IPS-18c (cell line): ENCODE results near the gene NCOA3.

Source experiments
- H3K4me3 ChIP-seq: 2 replicates; pipeline ENCODE4 v1.7.0; 2013; ENCODE audit warnings: low read depth, mild to moderate bottlenecking, low read length, moderate library complexity; ENCODE audit not compliant: insufficient read depth
- H3K9me3 ChIP-seq: one replicate; pipeline ENCODE4 v1.6.1; 2013; ENCODE audit warnings: mild to moderate bottlenecking, low read length, moderate library complexity; ENCODE audit not compliant: control insufficient read depth, insufficient read depth

The NCOA3 gene

DNA sequence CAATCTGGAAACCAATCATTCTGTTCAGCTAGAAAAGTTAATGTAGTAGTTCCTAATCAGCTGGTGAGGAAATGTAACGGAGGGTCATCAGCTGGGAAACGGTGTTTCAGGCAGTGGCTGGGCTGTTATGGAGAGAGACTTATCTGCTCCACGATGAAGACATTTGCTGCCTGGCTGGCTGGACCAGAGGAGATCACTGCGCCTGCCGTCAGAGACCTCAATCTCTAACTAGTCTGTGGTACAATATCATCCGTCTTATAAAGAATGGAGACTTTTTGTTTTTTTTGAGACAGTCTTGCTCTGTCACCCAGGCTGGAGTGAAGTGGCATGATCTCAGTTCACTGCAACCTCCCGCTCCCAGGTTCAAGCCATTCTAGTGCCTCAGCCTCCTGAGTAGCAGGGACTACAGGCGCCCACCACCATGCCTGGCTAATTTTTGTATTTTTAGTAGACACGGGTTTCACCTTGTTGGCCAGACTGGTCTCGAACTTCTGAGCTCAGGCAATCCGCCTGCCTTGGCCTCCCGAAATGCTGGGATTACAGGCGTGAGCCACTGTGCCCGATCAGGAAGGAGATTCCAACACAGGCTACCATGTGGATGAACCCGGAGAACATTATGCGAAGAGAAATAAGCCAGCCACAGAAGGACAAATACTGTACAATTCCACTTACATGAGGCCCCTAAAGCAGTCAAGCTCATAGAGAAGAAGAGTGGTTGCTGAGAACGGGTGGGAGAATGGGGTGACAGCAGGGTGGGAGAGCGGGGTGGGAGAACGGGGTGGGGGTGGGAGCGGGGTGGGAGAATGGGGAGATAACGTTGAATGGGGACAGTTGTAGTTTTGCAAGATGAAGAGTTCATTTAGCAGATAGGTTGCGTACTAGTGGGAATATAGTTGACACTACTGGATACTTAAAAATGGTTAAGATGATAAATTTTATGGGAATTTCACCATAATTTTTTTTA lies 168.5 kb downstream of the NCOA3 start:
- no peaks in the 10 kb centered on the region for H3K9me3 ChIP-seq
- H3K4me3 ChIP-seq, result no peak overlapping the region

DNA sequence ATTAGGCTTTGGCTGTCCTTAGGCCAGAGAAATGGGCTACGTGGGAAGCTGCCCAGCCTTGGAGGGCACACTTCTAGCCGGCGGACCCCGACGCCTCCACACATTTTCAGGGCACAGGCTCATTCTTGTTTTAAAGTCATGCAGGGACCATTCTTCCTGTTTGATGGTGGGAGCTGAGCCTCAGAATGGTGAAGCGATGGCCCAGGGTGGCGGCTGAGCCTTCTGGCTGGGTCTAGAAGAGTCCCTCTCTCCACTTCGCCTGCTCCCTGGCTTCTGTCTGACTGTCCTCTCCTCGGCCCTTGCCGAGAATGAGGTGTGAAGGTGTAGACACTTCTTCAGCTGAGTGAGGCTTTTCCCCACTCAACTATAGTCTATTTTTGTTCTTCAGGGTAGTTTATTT lies 169.2 kb downstream of the NCOA3 start:
- no peak overlapping the region for H3K4me3 ChIP-seq
- no peaks in the 10 kb centered on the region for H3K9me3 ChIP-seq

DNA sequence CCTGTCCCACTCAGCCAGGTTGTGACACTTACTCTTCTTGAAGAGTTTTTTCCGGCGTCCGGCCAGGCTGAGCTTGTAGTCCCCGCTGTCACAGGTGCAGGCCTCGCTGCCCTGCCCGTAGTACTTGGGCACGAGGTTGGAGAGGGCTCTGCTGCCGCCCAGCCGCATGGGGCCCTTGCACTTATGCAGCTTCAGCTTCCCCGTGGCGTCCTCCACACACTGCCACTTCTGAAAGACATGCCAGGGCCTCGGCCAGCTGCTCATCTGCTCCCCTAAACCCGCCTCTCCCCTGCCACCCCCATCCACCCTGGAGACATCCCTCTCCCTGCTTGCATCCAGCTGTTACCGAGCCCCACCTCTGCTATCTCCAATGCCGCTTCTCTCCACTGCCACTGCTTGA lies 170.5 kb downstream of the NCOA3 start:
- no peaks in the 10 kb centered on the region for H3K9me3 ChIP-seq
- H3K4me3 ChIP-seq, result no peak overlapping the region

DNA sequence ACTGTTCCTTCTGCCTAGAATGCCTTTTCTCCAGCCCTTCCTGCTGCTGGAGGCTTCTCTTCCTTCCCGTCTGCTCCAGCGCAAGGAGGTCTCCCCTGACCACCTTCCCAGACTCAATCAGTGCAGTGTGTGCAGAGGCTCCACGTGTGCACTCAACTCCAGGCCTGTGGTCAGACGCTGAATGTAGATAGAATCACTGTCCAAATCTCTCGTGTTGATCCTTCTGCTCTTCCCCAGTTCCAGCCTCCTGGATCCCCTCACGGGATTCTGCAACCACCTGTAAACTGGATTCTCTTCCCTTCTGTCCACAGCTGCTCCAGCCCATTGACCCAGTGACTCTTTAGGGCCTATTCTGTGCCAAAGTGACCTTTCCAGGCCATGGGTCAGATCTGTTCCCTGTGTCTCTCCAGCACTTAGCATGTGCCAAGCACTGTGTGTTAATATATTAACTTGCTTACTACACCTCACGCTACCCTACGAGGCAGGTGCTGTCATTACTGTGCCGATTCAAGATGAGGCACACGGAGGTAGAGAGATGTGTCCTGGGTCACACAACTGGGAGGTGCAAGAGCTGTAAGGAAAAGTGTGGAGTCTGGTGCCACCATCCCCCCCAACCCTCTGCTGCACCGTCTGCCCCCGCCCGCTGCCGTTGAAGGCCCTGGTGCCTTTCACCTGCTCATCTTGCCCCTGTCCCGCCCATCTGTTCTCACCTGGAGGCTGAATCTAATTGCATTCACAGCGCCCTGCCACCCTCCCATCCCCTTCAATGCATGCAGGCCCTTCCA lies 171.4 kb downstream of the NCOA3 start:
- no peak overlapping the region for H3K4me3 ChIP-seq

DNA sequence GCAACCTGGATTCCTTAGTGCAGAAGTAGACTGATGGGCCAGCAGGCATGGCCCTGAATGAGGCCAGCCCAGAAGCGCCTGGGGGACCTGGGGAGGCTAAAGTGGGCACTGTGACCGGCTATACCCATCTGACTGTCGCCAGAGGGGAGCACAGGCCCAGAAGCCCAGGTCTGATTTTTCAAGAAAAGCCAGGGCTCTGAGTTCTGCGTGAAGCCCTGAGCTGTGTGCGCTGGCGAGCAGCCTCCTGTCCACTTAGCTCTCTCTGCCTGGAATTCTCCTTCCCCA lies 171.9 kb downstream of the NCOA3 start:
- Histone ChIP-seq H3K9me3 (no peaks in the 10 kb centered on the region), H3K4me3 (no peak overlapping the region)

More for the DNA sequence above, 171.4 kb downstream of the NCOA3 start:
- H3K9me3 ChIP-seq, result no peaks in the 10 kb centered on the region

DNA sequence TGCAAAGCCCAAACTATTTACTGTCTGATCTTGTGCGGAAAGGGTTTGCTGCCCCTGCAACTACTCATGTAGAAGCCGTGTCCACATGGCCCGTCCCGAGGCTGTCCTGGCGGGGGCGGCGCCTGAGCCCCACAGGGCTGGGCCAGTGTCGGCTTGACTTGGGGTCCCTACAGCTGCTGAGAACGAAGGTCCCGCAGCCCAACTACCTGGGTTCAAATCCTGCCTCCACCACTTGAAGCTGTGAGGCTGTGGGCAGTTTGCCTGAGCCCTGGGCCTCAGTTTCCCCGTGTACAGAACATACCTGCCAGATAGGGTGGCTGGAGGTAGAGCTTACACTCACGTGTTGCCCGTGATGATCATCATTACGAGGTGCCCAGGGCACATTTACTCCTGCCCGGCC lies 172.5 kb downstream of the NCOA3 start:
- no peak overlapping the region for H3K4me3 ChIP-seq
- no peaks in the 10 kb centered on the region for H3K9me3 ChIP-seq

DNA sequence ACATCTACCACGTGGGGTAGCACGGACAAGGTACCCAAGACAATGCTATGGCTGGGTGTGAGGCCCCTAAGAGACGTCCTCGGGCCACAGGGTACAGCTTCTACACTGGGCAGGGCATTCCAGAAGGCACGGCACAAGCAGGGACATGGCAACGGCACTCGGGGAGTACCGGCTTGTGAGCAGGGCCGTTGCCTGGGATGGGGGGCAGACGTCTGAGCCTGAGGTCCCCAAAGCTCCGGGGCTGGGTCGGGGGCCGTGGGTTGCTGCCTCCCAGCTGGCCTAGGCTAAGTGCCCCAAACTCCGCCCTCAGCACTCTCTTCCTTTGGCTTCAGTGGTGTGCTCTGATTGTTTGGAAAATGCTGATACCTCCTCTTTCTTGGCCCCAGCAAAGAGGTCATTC lies 173.0 kb downstream of the NCOA3 start:
- no peaks in the 10 kb centered on the region for H3K9me3 ChIP-seq
- H3K4me3 ChIP-seq, result no peak overlapping the region

DNA sequence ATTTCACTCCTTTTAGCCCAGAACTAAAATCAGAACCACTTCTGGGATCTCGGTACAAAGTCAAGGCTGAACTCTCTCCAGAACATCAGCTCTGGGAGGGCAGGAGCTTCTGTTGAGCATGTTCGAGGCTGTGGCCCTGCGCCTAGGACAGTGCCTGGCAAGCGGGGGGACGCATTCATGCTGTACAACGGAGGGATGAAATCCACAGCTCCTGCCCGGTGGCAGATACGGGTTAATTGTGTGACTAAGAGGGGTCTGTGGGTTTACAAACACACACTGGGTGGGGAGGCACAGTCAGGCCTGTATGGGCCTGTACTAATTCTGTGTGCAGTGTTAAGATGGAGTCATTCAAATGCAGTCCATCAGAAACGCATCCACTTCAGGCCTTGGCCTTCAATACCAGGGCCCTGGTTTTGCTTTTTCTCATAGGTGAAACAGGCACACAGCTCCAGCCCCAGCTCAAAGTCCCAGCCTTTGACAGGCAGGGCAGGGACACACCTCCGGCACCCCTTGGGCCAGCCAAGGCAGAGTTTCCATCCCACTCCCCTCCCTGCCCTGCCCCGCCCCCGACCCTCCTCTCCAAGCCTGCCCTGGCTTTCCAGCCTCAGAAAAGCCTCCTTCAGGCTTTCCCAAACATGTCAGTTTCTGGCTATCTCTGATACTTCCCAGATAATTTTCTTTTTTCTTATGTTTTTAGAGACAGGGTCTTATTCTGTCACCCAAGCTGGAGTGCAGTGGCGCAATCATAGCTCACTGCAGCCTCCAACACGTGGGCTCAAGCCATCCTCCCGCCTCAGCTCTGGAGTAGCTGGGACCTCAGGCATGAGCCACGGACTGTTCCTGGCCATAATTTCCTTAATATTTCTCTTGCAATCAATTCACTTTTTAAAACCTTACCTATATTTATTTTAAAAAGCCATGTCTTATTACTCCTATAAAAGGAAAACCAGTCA lies 173.8 kb downstream of the NCOA3 start:
- H3K4me3 ChIP-seq, result no peak overlapping the region
- H3K9me3 ChIP-seq, result no peaks in the 10 kb centered on the region

DNA sequence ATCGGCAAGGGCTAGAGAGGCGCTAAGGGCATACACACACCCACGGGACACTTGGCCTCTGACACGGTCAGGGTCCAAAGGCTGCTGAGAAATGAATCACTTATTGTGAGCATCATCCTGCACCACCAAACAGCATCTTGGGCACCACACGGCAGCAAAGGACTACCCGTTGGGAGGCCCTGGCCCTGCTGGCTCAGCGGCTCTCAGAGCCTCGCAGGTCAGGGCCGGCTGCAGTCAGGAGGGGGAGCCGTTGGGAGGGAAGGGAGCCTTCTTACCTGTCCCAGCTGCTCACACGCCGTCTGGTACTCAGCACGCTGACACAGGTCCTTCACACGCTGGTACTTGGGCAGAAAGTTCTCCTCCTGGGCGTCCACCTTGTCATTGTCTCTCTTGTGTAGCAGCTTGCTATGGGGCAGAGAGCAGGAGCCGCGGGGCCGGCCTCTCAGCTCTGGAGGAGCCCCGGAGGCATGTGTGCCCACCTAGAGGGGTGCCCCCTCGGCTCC lies 174.6 kb downstream of the NCOA3 start:
- no peak overlapping the region for H3K4me3 ChIP-seq
- H3K9me3 ChIP-seq, result no peaks in the 10 kb centered on the region

DNA sequence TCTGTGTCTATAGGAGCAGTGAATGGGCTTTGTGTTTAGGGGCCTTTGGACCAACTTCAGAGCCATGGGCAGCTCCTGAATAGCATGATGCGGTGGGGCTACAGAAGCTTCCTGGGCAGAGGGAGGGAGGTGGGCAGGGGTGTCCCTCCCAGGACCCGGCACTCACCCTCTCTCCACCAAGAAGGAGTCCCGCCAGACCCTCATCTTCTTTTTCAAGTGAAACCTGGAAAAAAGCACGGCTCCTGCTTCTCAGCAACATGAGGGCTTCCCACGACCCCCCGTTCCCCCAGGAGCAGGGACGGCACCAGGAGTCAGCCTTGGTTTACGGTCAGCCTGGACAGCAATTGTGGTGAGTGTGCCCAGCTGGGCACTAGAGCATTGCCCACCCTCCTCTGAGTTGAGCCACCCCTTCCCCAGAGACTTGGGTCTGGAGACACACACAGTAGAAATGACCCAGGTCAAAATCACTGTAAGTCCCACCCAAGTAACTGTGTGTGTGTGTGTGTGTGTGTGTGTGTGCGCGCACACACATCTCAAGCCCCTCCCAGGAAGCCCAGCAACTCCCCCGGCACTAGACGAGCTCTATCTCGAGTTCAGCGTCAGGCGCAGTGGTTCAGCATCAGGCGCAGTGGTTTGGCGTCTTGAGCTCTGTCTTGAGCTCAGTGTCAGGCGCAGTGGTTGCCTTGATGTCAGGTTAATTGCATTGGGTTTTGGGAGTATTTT lies 175.4 kb downstream of the NCOA3 start:
- Histone ChIP-seq H3K9me3 (no peaks in the 10 kb centered on the region), H3K4me3 (no peak overlapping the region)

DNA sequence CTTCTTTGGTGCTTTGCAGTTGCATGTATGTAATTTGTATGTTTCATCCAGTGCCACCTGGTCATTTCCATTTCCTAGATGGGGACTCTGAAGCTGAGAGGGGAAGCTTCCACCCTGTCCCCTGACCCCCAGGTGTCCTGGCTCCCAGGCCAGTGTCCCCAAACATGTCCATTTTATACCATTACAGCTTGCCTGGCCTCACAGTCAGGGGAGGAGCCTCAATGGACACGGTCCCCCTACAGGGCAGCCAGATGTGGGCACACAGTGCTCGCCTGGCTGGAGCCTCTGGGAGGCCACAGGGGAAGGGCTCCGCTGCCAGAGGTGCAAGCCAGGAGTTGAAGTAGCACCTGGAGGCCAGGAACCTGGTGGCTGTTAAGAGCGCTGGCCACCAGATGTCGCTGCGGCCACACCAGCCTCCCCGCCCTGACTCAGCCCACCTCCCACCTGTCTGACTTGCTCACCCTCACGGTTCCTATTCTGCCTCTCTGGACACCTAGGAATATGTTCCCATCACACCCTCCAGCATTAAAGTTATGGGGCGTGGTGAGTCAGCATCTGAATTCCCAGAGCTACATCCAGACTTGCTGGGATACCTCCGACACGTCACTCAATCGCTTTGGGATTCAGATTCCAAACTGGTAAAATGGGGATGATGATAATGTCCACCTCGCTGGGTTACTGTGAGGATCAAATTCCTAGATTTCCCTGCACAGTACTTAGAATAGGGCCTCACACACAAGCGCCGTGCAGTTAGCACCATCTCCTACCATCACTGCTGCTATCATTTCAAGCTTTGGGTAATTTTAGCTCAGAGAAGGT lies 176.2 kb downstream of the NCOA3 start:
- Histone ChIP-seq H3K4me3 (no peak overlapping the region), H3K9me3 (no peaks in the 10 kb centered on the region)

DNA sequence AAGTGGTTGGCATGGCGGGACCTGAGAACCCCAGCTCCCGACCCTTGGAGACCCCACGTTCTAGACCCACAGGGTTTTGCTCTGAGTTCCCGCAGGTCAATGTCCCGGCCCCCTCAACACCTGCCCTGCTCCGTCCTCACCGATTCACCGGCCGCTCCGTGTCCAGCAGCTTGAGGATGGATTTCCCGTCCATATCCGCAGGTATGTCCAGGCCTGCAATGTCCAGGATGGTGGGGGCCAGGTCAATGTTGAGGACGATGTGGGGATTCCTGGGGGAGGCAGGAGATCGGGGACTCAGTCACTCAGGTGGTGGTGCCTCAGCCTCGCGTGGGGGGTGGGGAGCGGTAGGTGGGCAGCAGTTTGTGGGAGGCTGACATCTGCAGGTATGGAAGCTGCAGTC lies 176.8 kb downstream of the NCOA3 start:
- Histone ChIP-seq H3K9me3 (no peaks in the 10 kb centered on the region), H3K4me3 (no peak overlapping the region)

DNA sequence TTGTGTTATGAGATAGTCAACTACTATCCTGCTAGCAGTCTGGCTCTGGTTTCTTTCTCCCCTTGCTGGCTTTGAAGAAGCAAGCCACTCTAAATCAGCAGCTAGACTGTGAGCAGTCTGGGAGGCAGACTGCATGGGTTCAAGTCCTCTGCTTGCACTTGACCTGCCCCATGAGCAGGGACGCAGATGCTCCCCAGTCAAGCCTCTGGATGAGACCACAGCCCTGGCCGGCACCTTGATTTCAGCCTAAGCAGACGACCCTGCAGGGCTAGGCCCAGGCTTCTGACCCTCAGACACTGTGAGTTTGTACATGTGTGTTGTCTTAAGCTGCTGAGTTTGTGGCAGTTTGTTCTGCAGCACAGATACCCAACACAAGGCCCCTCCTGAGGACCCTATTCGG lies 177.8 kb downstream of the NCOA3 start:
- Histone ChIP-seq H3K9me3 (no peaks in the 10 kb centered on the region), H3K4me3 (no peak overlapping the region)

DNA sequence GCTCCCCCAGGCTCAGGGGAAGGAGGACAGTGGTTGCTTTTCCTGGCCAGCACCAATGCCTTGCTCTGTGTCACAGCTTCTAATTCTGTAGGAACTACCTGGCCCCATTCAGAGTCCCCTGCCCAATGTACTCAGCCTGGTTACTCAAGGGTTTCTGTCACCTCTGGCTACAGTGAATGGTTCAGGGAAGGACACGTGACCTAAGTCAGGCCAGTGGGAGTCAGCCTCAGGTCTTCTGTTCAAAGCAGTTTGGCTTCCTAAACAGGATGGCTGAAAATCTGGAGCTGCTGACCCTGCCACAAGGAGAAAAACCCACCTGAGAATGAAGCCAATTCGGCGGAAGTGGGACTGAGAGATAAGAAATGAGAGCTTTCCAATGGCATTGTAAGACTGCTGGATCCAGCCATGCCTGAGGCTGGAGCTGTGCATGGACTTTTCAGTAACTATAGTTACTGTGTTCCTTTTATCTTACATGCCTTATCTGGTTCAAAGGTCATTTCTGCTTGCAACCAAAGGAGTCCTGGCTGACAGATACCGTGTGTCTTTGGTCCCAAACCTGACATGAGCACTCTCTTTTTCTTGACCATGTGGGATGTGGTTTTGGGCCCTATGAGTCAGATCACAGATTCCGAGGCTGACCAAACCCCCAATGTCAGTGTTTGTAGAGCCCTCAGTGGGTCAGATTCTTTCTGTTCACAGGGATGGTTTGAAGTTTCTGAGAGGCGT lies 179.3 kb downstream of the NCOA3 start:
- no peak overlapping the region for H3K4me3 ChIP-seq

DNA sequence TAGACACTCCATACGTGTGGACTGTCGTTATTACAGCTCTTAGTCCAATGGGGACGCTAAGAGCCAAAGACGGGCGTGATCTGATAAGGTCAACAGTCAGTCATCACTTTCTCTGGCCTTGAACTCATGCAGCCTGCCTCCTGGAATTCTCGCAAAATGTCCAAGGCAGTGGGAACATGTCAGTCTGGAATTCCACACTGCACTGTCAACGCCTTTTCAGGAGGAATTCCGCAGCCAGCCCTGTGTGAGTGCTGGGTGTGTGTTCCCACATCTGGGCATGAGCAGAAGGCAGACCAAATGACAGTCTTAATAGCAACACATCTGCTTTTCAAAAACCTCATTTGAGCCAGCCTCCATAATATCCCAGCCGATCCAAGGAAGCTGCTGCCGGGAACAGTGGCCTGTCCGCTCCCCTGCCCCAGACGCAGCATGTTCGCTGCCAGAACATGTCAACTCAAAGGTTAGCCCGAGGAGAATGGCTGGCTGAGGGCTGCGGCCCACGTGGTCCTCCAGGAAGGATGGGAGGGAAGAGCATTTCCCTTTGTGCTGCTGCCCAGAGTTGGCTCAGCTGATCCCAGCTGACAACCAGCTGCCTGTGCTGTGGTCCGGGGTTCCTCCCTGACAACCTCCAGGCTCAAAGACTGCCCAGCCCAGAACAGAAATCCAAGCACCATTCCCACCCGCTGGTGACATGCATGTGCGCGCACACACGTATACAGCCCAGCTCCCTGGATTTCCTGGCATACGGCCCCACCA lies 180.5 kb downstream of the NCOA3 start:
- H3K9me3 ChIP-seq, result no peaks in the 10 kb centered on the region
- no peak overlapping the region for H3K4me3 ChIP-seq

More for the DNA sequence above, 179.3 kb downstream of the NCOA3 start:
- H3K9me3 ChIP-seq, result no peaks in the 10 kb centered on the region
